HL-60 (cell line): ENCODE data around the gene ARL11.

Experiments
- DNase-seq, 2 experiments: peaks; one replicate each; pipeline ENCODE4 v3.0.0-alpha.2; 2010 to 2020; ENCODE audit warnings: low read depth in 1 of 2, low spot score in 1 of 2
- H3K27ac ChIP-seq: fragments of 250-450 bp; sonication (Bioruptor Pico); replicated peaks from 2 replicates; pipeline ENCODE4 v1.5.1; 2020; ENCODE audit warnings: mild to moderate bottlenecking, moderate library complexity
- H3K27me3 ChIP-seq: fragments of 250-450 bp; sonication (Bioruptor Pico); 2 replicates; pipeline ENCODE4 v1.5.1; 2021; ENCODE audit warnings: mild to moderate bottlenecking, moderate library complexity; ENCODE audit not compliant: insufficient read depth, poor library complexity, severe bottlenecking
- H3K4me3 ChIP-seq: replicated peaks from 2 replicates; pipeline ENCODE4 v1.5.1; 2011; ENCODE audit warnings: mild to moderate bottlenecking, control low read depth, low read length; ENCODE audit not compliant: insufficient read depth
- CTCF ChIP-seq: IDR thresholded peaks from one replicate; pipeline ENCODE4 v1.5.1; 2011; ENCODE audit warnings: low read length, control low read depth, inconsistent platforms; ENCODE audit not compliant: insufficient read depth
- GABPA ChIP-seq: IDR thresholded peaks from 2 replicates; pipeline ENCODE4 v1.6.1; 2012; ENCODE audit warnings: low read depth
- POLR2AphosphoS5 ChIP-seq: IDR thresholded peaks from 2 replicates; pipeline ENCODE4 v1.6.1; 2012; ENCODE audit warnings: low read depth
- SPI1 ChIP-seq: IDR thresholded peaks from 2 replicates; pipeline ENCODE4 v1.6.1; 2012; ENCODE audit warnings: low read depth, mild to moderate bottlenecking, borderline replicate concordance
- TF ChIP-seq, protein P1 (sequence below): IDR thresholded peaks from 2 replicates; pipeline ENCODE4 v1.6.1; 2012; ENCODE audit warnings: low read depth; ENCODE audit not compliant: insufficient replicate concordance

The ARL11 gene

DNA sequence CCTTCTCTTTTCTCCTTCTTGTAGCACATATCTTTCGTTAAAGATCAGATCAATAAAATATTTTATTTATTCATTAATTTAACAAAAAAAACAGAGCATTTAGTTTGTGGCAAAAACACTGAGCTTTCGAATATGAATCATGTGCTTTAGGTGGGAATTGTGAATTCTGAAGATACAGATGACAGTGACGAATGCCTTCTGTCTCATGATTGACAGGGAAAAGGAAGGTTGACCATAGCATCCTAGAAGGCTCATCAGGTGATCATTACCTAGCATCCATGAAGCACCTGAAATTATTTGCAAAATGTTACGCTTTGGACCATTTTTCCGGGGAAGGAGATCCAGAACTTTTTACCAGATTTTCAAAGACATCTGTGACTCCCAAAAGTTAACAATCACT, 3.8 kb downstream of the ARL11 start:
- no peaks in the 10 kb centered on the region for H3K27me3 ChIP-seq
- no peak overlapping the region for H3K27ac ChIP-seq
- TF ChIP-seq CTCF: no peak
- no peak for TF ChIP-seq GABPA
- TF ChIP-seq, protein P1, sequence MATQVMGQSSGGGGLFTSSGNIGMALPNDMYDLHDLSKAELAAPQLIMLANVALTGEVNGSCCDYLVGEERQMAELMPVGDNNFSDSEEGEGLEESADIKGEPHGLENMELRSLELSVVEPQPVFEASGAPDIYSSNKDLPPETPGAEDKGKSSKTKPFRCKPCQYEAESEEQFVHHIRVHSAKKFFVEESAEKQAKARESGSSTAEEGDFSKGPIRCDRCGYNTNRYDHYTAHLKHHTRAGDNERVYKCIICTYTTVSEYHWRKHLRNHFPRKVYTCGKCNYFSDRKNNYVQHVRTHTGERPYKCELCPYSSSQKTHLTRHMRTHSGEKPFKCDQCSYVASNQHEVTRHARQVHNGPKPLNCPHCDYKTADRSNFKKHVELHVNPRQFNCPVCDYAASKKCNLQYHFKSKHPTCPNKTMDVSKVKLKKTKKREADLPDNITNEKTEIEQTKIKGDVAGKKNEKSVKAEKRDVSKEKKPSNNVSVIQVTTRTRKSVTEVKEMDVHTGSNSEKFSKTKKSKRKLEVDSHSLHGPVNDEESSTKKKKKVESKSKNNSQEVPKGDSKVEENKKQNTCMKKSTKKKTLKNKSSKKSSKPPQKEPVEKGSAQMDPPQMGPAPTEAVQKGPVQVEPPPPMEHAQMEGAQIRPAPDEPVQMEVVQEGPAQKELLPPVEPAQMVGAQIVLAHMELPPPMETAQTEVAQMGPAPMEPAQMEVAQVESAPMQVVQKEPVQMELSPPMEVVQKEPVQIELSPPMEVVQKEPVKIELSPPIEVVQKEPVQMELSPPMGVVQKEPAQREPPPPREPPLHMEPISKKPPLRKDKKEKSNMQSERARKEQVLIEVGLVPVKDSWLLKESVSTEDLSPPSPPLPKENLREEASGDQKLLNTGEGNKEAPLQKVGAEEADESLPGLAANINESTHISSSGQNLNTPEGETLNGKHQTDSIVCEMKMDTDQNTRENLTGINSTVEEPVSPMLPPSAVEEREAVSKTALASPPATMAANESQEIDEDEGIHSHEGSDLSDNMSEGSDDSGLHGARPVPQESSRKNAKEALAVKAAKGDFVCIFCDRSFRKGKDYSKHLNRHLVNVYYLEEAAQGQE: no peak
- no peak for TF ChIP-seq POLR2AphosphoS5
- TF ChIP-seq SPI1: no peak
- no peak for DNase-seq
- no peak overlapping the region for H3K4me3 ChIP-seq

DNA sequence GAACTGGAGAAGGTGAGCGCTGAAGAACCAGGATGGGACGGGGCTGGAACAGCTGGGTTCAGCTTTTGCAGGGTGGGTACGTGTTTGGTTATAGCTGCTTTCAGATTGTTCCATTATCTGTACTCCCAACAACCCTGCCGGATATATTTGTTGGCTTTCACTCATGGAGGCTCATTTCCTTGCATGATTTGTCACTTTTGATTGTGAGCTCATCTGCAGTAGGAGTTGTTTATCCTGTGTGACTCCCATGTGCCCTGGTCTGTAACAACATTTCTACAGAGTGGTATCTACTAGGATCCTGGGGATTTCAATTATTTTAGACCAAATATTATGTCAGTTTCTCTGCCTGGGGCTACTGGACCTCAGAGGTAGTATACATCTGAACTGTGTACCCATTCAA, 5.4 kb downstream of the ARL11 start:
- no peak overlapping the region for H3K4me3 ChIP-seq
- TF ChIP-seq CTCF (no peak), GABPA (no peak), SPI1 (no peak), POLR2AphosphoS5 (no peak)
- TF ChIP-seq, protein P1: no peak
- no peaks in the 10 kb centered on the region for H3K27me3 ChIP-seq
- no peak for DNase-seq
- no peak overlapping the region for H3K27ac ChIP-seq

DNA sequence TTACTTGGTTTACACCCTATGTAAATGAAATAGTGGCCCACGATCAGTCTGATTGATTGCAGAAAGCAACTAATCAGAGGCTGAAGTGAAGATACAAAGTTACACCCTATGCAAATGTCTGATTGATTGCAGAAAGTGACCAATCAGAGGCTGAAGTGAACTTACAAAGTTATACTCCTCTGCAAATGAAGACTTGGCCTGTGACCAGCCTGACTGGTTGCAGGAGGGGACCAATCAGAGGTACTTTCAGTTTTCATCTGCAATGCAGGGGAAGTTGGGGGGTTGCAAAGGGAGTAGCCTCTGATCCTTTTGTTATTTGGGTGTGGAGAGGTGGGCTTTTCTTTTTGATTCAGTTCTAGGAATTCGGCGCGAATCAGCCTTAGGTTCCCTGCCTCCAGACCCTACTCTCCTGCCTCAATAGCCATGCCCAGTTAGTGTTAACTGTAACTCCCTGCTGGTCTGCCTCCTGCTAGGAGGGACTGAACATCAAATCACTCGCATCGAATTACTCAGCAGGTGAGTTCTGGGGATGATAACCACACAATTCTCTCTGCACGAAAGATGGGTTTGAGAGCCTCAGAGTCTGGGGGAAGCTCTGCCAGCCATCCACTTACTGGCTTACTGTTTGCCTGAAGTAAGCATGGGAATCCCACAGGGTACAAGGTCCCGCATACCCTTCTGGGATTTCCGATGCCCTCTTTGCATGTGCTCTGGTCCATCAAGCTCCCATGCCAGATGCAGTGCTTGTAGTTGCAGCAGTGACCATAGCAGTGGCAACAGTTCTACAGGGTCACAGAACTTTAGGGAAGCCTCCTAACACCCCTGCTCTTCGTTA, 7.5 kb downstream of the ARL11 start:
- DNase-seq: no peak
- Histone ChIP-seq H3K27ac (no peak overlapping the region), H3K4me3 (no peak overlapping the region), H3K27me3 (no peaks in the 10 kb centered on the region)
- TF ChIP-seq, protein P1: no peak
- TF ChIP-seq CTCF (no peak), GABPA (no peak), POLR2AphosphoS5 (no peak), SPI1 (no peak)
